Stimulated activated CD8-positive, alpha-beta memory T cell treated with anti-CD3 and anti-CD28 coated beads, Interleukin-4, amount 100 ng/mL, for 24 hours (primary cell): ENCODE data around the gene BCAS1.

Source experiments
- DNase-seq: peaks from one replicate; pipeline ENCODE4 v3.0.0-alpha.2; 2020; ENCODE audit warnings: low read depth

BCAS1 gene

DNA sequence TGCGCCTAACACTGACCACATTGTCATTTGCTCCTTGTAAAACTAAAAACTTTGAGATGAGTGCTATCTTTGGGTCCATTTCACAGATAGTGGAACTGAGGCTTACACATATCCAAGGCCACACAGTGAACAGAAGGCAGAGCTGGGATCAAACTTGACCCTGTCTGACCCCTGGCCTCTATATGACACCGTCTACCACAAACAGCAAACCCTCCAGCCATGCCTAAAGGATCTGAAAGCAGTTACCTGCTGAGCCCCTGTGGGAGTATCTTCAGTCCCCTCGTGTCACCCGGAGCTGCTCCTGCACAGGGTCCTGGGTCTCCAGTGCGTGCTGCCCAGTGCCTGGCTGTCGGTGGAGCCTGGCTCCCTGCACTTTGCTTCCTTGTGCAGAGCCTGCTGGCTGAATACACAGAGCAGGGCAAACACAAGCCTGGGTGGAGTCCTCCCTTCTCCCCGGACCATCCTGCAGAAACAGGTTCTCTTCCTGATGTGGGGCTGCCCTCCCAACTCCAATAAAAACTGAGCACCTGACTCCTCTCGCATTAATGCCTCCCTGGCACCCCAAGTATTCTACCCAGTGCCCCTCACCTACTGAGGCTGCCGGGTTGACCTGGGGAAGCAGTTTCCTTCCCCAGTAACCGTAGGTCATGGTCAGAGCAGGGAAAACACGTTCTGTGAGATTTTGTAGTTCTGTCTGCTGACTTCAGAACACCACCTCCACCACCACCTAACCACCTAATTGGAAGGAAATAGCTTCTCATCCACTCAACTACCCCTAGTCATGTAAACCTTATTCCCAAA lies at the start of gene BCAS1:
Gene BCAS1, minus strand, starts transcription at position 408 of the 801 bp plus-strand sequence. CDS start 11,876 bp downstream, outside the sequence.
- no peak for DNase-seq

GRCh38 chr20:54119744-54120143 lies 49.4 kb upstream of the BCAS1 start:
- no peak for DNase-seq

DNA sequence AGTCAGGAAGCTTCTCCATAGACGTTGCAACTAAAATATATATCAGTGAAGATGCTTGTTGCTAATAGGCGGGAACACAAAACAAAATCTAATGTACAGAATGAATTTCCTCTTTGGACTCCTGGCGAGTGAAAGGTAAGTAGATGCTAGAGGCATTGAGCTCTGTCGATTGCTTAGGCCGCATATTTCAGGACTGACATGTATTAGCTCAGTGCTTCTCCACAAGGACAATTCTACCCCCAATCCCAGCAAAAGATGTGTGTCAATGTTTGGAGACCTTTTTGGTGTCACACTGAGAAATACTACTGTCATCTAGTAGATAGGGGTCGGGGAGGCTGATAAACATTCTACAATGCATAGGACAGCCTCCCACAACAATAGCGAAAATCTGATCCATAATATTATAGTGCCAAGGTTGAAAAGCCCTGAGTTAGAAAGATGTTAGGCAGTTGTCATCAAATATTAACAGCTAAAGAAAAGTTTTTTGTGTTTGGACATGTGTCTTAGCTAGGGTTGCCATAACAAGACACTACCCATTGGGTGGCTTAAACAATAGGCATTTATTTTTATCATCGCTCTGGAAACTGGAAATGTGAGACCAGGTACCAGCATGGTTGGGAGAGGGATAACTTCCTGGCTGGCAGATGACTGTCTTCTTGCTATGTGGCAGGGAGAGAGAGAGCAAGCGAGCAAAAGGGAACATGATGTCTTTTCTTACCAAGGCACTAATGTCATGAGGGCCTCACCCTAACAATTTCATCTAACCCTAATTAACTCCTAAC lies 48.0 kb upstream of the BCAS1 start:
- DNase-seq: no peak

- DNase-seq: no peak
Measured at GRCh38 chr20:54116550-54117235, 46.3 kb upstream of the BCAS1 start.

GRCh38 chr20:54115172-54115854 lies 44.9 kb upstream of the BCAS1 start:
- no peak for DNase-seq

DNA sequence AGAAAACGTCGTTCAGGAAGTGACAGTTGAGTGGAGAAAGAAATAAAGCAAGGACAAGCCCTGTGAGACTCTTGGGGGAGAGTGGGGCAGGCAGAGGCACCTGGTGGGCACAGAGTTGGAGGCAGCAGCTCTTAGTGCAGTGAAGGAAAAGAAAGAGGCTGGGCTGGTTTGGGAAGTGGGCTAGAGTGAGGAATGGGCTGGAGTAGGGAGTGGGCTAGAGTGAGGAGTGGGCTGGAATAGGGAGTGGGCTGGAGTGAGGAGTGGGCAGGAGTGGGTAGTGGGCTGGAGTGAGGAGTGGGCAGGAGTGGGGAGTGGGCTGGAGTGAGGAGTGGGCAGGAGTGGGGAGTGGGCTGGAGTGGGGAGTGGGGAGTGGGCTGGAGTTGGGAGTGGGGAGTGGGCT lies 43.7 kb upstream of the BCAS1 start:
- DNase-seq: no peak

DNA sequence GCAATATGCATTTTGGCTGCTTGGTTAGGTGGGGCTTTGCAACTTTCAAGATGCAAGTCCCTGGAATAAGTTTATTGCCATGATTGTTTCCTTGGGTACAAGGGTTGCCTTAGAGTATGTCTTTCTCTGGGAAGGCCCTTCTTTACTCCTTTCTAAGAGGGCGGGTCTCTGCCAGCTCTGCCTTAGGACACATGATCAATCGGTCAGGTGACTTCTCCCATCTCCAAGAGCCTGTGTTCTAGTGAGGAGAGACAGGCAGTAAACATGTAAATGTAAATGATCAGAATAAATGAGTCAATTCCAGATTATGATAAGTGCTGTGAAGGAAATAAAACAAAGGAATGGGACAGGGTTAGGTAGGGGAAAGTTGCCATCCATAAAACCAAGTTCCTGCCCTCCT lies 43.2 kb upstream of the BCAS1 start:
- DNase-seq: no peak

- no peak for DNase-seq
Measured at GRCh38 chr20:54112221-54112884, 42.0 kb upstream of the BCAS1 start.

DNA sequence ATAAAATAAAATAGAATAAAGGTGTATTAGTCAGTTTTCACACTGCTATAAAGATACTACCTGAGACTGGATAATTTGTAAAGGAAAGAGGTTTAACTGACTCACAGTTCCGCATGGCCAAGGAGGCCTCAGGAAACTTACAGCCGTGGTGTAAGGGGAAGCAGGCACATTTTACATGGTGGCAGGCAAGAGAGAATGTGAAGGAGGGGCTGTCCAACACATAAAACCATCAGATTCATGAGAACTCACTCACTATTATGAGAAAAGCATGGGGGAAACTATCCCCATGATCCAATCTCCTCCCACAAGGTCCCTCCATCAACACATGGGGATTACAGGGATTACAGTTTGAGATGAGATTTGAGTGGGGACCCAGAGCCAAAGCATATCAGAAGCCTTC lies 41.1 kb upstream of the BCAS1 start:
- no peak for DNase-seq

DNA sequence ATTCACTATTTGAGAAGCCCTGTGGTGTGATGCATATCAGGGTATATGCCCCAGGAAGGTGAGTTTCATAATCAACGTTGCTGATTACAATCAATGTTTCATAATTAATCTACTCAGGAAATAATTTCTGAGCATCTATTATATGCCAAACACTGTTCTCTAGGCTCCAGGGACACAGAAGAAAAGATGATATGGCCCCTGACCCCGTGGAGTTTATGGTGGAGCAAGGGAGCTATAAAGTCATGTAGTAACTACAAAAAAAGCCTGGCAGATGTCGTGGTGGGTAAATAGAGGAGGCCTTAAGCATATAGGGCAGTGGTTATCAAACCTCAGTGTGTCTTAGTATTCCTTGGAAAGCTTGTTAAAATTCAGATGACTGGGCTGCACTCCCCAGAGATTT lies 40.1 kb upstream of the BCAS1 start:
- DNase-seq: no peak

DNA sequence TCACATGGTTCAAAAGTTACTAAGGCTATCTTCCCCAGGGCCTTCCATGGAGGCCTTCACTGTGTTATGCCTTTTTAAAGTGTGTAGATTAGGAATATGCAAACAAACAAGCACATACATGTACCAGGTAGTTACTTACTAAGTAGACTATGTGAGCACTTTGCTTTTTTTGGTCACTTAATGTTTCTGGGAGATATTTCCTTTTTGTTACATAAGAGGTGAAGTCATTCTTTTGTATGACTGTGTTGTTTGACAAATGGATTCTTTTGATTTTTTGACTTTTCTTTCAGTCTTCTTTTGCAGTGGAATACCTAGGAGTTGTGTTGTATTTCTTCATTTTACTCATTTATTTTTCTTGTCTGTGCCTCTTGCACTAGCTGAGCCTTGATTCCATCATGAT lies 39.6 kb upstream of the BCAS1 start:
- no peak for DNase-seq

DNA sequence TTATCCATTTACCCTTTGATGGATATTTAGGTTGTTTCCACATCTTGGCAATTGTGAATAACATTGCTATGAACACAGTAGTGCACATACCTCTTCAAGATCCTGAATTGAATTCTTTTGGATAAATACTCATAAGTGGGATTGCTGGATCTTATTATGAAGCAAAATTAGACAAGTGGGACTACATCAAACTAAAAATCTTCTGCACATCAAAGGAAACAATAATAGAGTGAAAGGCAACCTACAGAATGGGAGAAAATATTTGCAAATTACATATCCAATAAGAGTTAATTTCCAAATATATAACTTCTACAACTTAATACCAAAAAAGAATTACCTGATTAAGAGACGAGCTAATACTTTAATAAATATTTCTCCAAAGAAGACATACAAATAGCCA lies 38.4 kb upstream of the BCAS1 start:
- no peak for DNase-seq

- DNase-seq: no peak
Measured at GRCh38 chr20:54108326-54108642, 37.9 kb upstream of the BCAS1 start.

DNA sequence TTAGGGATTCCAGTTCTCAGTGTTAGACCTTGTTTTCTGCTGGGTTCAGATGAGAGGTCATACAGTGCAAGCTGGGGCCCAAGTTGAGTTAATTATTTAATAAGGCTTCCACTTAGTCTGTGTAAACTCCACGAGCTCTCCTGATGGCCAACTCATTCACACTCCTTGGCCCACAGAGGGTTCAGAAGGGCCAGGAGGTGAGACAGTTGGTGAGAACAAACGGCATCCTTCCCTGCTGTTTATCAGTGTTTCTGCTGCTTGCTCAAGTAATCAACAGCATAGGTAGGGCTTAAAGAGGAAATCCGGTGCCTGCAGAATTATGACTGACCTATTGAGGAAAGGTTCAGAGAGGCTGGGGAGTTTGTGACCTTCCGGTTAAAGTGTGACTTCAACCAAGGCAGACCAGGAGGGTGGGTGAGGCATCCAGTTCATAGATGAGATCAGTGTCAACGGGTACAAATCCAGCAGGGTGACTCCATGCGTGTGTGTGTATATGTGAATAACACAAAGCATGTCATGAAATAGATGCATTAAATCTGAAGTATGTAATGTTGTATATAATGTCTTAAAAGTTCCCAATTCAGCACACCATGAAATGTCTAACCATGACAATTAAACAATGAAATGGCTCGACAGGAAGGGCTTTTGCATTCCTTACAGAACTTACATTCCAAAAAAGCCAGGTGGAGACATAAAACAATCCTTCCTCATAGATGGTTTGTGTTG lies 37.4 kb upstream of the BCAS1 start:
- no peak for DNase-seq

DNA sequence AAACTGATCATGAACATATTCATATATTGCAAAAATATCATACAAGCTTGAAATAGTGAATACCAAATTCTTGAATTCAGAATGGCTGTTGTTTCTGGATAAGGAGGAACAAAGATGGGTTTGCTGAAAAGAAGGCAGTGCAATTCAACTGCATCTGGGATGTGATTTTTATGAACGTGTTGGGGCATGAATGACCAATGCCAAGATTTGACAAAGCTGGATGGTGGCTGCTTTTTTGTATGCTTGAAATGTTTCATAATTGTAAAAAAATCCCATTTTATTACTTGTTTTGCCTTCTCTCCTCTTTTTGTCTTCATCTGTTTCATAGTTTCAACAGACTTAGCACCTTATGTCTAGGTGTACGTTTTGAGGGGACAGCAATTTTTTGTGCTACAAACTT lies 36.8 kb upstream of the BCAS1 start:
- DNase-seq: no peak

- DNase-seq: no peak
Measured at GRCh38 chr20:54106162-54106561, 35.8 kb upstream of the BCAS1 start.

GRCh38 chr20:54105653-54106052 lies 35.3 kb upstream of the BCAS1 start:
- no peak for DNase-seq

- no peak for DNase-seq
Measured at GRCh38 chr20:54104781-54105180, 34.4 kb upstream of the BCAS1 start.

DNA sequence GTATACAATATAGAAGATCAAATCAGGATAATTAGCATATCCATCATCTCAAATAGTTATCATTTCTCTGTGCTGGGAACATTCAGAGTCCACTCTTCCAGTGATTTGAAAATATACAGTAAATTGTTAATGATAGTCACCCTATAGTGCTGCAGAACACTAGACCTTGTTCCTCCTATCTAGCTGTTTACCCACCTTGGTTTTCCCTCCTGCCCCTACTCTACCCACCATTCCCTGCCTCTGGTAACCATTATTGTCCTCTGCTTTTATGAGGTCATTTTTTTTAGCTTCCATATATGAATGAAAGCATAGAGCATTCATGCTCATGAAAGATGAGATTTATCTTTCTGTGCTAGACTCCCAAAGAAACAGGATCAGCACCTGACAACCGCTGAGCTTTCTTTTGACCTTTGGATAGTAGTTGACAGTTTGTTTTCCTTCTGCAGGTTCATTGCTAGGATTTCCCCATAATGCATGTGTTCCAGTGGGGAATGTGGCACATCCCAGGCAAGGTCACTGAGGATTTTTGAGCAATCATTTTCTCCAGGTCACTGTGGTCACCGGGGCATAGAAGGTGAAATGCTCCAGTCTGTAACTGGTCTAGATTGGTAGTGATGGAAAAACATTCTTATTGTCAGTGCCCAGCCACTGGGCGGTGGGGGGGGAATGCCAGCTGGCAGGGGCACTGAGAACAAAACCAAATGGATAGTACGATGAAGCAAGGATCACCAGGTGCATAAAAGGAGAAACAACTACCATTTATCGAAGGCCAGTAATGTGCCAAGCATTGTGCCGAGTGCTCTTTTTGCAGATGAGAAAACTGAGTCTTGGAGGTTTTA lies 33.6 kb upstream of the BCAS1 start:
- DNase-seq: no peak

DNA sequence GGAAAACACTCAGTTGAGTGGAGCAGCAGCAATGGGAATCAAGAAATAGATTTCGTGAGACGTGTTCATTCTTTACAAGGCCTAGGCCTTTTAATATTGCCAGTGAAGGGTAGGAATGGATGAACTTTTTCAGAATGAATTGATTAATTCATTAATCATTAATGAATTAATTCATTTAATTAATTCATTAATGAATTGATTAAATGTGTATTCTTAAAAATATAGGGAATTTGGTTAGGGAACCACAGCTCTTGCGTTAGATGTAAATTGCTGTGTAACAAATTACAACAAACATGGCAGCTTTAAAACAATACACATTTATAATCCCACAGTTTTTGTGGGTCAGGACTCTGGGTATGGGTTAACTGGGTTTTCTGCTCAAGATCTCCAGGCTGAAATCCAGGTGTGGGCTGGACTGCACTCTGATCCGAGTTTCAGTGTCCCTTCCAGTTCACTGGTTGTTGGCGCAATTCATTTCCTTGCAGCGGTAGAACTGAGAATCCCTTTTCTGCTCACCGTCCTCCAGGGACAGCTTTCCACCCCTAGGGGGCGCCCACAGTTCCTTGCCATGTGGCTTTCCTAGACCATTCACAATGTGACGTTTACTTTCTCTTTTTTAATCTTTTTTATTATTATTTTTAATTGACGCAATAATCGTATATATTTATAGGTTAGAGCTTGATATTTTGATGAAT lies 32.8 kb upstream of the BCAS1 start:
- DNase-seq: peak; percentile 71
